DMS114 treated with DMSO at 0.1 percent for 48 hours (cell line): ENCODE measurements around the gene SERTAD1.

Source experiments
- DNase-seq: peaks from one replicate; lab custom pipeline; 2025; ENCODE audit not compliant: unreplicated experiment; lab: John Stamatoyannopoulos, UW

Gene SERTAD1

GRCh38 chr19:40407714-40408597 is 17.8 kb downstream of the SERTAD1 start:
- no peak for DNase-seq

GRCh38 chr19:40403262-40403984 is 22.4 kb downstream of the SERTAD1 start:
- peak; percentile 86 for DNase-seq

- no peak for DNase-seq
Observed at GRCh38 chr19:40400559-40400958, 25.2 kb downstream of the SERTAD1 start.

GRCh38 chr19:40398417-40399131 is 27.2 kb downstream of the SERTAD1 start:
- no peak for DNase-seq

- no peak for DNase-seq
Observed at GRCh38 chr19:40397568-40397906, 28.3 kb downstream of the SERTAD1 start.

GRCh38 chr19:40396886-40397567 is 28.8 kb downstream of the SERTAD1 start:
- no peak for DNase-seq

- no peak for DNase-seq
Observed at GRCh38 chr19:40395956-40396355, 29.8 kb downstream of the SERTAD1 start.

GRCh38 chr19:40394816-40395210 is 31.0 kb downstream of the SERTAD1 start:
- no peak for DNase-seq

- no peak for DNase-seq
Observed at GRCh38 chr19:40393894-40394815, 31.6 kb downstream of the SERTAD1 start.

GRCh38 chr19:40392894-40393517 is 32.8 kb downstream of the SERTAD1 start:
- DNase-seq, result no peak

- no peak for DNase-seq
Observed at GRCh38 chr19:40392123-40392522, 33.7 kb downstream of the SERTAD1 start.

- no peak for DNase-seq
Observed at GRCh38 chr19:40390084-40390742, 35.6 kb downstream of the SERTAD1 start, which contains the start of gene HIPK4. TSS of gene HIPK4 (minus strand) at chr19:40390181. CDS start at chr19:40389902, 279 bp downstream.

GRCh38 chr19:40389404-40390083 is 36.2 kb downstream of the SERTAD1 start:
- no peak for DNase-seq

- DNase-seq, result no peak
Observed at GRCh38 chr19:40388481-40388880, 37.3 kb downstream of the SERTAD1 start.

- DNase-seq, result no peak
Observed at GRCh38 chr19:40387155-40387554, 38.6 kb downstream of the SERTAD1 start.

GRCh38 chr19:40383668-40384248 is 42.0 kb downstream of the SERTAD1 start:
- DNase-seq, result no peak

- DNase-seq, result no peak
Observed at GRCh38 chr19:40381321-40381720, 44.5 kb downstream of the SERTAD1 start.
